Gastroesophageal sphincter (tissue), 3 donors: ENCODE results near the gene GRAMD4.

Source experiments
- CTCF ChIP-seq, 4 experiments: fragments of 200-600 bp in 2 of 4; fragments of 450-650 bp in 2 of 4; sonication (generic) in 1 of 4; IDR thresholded peaks; one replicate each; pipeline ENCODE4 v1.5.1; 2017 to 2019; ENCODE audit warnings: antibody characterized with exemption in 4 of 4, mild to moderate bottlenecking in 2 of 4, moderate library complexity in 2 of 4
- POLR2A ChIP-seq, 2 donors: fragments of 450-650 bp; IDR thresholded peaks; one replicate each; pipeline ENCODE4 v1.6.1; 2017; ENCODE audit warnings: antibody characterized with exemption in 2 of 2, mild to moderate bottlenecking in 2 of 2, moderate library complexity in 1 of 2

- no peak for TF ChIP-seq POLR2A (IDR thresholded peaks at IDR 0.05)
- TF ChIP-seq CTCF (IDR thresholded peaks at IDR 0.05): no peak
Measured at GRCh38 chr22:46726066-46726985, 106.1 kb downstream of the GRAMD4 start.
